Endodermal cell (in vitro differentiated cells): ENCODE data around the gene PANK4. TPM values are rescaled to one million over a fixed set of nuclear protein-coding genes. Genes with fewer than 3 reads are reported as not detected.

Experiments
- DNase-seq: peaks from one replicate; pipeline ENCODE4 v3.0.0-alpha.2; 2017
- H3K27ac ChIP-seq: 2 replicates; pipeline ENCODE4 v1.5.1; 2013; ENCODE audit warnings: mild to moderate bottlenecking, low read depth, low read length, moderate library complexity
- H3K27me3 ChIP-seq: 2 replicates; pipeline ENCODE4 v1.6.1; 2013; ENCODE audit warnings: mild to moderate bottlenecking, low read length, moderate library complexity; ENCODE audit not compliant: insufficient read depth, control insufficient read depth, poor library complexity, severe bottlenecking
- H3K36me3 ChIP-seq: 2 replicates; pipeline ENCODE4 v1.7.0; 2013; ENCODE audit warnings: mild to moderate bottlenecking, low read length, moderate library complexity; ENCODE audit not compliant: control insufficient read depth, insufficient read depth
- H3K4me1 ChIP-seq: one replicate; pipeline ENCODE4 v1.7.0; 2013; ENCODE audit warnings: low read length; ENCODE audit not compliant: control insufficient read depth, insufficient read depth
- H3K4me3 ChIP-seq: 2 replicates; pipeline ENCODE4 v1.5.1; 2013; ENCODE audit warnings: mild to moderate bottlenecking, low read length, moderate library complexity
- H3K9ac ChIP-seq: 2 replicates; pipeline ENCODE4 v1.6.1; 2013; ENCODE audit warnings: mild to moderate bottlenecking, low read length, moderate library complexity; ENCODE audit not compliant: poor library complexity, severe bottlenecking; ENCODE audit errors: extremely low read depth
- H3K9me3 ChIP-seq: 2 replicates; pipeline ENCODE4 v1.6.1; 2013; ENCODE audit warnings: mild to moderate bottlenecking, low read length, moderate library complexity; ENCODE audit not compliant: control insufficient read depth
- H3K27ac Mint-ChIP-seq: 2 replicates; pipeline ENCODE4 v1.8.0; 2020; ENCODE audit warnings: mixed read lengths
- H3K27me3 Mint-ChIP-seq: 2 replicates; pipeline ENCODE4 v1.8.0; 2021; ENCODE audit warnings: mild to moderate bottlenecking, mixed read lengths; ENCODE audit not compliant: insufficient read depth
- H3K36me3 Mint-ChIP-seq: 2 replicates; pipeline ENCODE4 v1.8.0; 2020; ENCODE audit warnings: low read depth, mixed read lengths
- H3K4me1 Mint-ChIP-seq: 2 replicates; pipeline ENCODE4 v1.8.0; 2020; ENCODE audit warnings: mixed read lengths
- H3K4me3 Mint-ChIP-seq: 2 replicates; pipeline ENCODE4 v1.8.0; 2020; ENCODE audit warnings: mild to moderate bottlenecking, moderate library complexity, mixed read lengths
- H3K9me3 Mint-ChIP-seq: 2 replicates; pipeline ENCODE4 v1.8.0; 2020; ENCODE audit warnings: mild to moderate bottlenecking, mixed read lengths
- WGBS, 2 experiments: methylation state at CpG; one replicate each; pipeline versions ENCODE4 v1.1.5 to v1.1.7; 2013; ENCODE audit warnings: missing lambda C conversion rate in 2 of 2, mixed read lengths in 1 of 2; ENCODE audit not compliant: insufficient coverage in 1 of 2, insufficient read length in 1 of 2; 5-methylcytosine and 5-hydroxymethylcytosine counted together
- total RNA-seq, 2 donors: library from RNA; stranded (reverse); fragmentation: NEBNext Ultra II Directional in 1 of 2; extraction: Animal tissue kit (Norgen Biotek cat#: 25700) in 1 of 2; gene quantifications; 2 replicates in 1 of 2; 3 replicates in 1 of 2; pipeline ENCODE4 v1.2.1, GENCODE V29; 2021
- TF ChIP-seq, protein P1 (sequence below): fragments of 200-600 bp; sonication (generic); conservative IDR thresholded peaks from 2 replicates; pipeline ENCODE4 v1.5.0; 2021; ENCODE audit warnings: antibody characterized with exemption, mild to moderate bottlenecking

Gene PANK4
- total RNA-seq, 2 donors from 2014 or later = 45.6 to 49.5 TPM

DNA sequence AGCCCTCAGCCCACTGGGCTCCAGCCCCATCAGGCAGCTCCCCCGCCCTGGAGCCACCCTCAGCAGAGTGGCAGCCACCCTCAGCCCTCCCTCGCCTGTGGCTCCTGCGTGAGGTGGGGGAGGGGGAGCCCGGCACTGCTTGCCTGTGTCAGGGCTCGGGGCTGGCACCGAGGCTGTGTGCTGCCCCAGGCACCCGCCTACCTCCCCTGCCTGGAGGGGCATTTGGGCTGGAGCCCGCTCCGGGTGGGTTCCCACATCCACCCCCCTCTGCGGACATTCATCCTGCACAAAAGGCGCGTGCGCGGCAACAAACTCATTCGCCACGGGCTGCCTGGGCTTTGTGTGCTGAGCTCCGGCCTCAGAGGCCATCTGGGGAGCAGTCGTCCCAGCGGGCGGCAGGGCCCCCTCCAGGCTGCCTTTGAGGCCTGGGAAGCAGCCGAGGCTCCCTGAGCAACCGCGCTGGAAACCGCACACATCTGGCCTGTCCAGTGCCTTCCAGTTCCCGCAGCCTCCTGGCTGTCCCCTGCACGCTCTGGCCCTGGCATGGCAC, 17.2 kb upstream of the PANK4 start:
- H3K4me3 ChIP-seq = no peak overlapping the region
- no peaks in the 10 kb centered on the region for H3K36me3 ChIP-seq
- H3K9me3 ChIP-seq = no peaks in the 10 kb centered on the region
- H3K9ac ChIP-seq = no peak overlapping the region
- no peaks in the 10 kb centered on the region for H3K4me1 Mint-ChIP-seq
- no peaks in the 10 kb centered on the region for H3K4me1 ChIP-seq
- H3K27me3 Mint-ChIP-seq = peaks cover 20% of the 10 kb centered on the region
- no peak for DNase-seq
- no peaks in the 10 kb centered on the region for H3K36me3 Mint-ChIP-seq
- TF ChIP-seq, protein P1, sequence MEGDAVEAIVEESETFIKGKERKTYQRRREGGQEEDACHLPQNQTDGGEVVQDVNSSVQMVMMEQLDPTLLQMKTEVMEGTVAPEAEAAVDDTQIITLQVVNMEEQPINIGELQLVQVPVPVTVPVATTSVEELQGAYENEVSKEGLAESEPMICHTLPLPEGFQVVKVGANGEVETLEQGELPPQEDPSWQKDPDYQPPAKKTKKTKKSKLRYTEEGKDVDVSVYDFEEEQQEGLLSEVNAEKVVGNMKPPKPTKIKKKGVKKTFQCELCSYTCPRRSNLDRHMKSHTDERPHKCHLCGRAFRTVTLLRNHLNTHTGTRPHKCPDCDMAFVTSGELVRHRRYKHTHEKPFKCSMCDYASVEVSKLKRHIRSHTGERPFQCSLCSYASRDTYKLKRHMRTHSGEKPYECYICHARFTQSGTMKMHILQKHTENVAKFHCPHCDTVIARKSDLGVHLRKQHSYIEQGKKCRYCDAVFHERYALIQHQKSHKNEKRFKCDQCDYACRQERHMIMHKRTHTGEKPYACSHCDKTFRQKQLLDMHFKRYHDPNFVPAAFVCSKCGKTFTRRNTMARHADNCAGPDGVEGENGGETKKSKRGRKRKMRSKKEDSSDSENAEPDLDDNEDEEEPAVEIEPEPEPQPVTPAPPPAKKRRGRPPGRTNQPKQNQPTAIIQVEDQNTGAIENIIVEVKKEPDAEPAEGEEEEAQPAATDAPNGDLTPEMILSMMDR = no peak
- peak overlapping the region; percentile 94 for H3K27ac ChIP-seq
- H3K4me3 Mint-ChIP-seq = no peak overlapping the region
- H3K9me3 Mint-ChIP-seq = no peaks in the 10 kb centered on the region
- peaks cover 13% of the 10 kb centered on the region for H3K27me3 ChIP-seq
- 57 to 63% methylated on average over 6 to 26 of the region's 26 CpGs for WGBS, 2 experiments
- H3K27ac Mint-ChIP-seq = no peak overlapping the region

DNA sequence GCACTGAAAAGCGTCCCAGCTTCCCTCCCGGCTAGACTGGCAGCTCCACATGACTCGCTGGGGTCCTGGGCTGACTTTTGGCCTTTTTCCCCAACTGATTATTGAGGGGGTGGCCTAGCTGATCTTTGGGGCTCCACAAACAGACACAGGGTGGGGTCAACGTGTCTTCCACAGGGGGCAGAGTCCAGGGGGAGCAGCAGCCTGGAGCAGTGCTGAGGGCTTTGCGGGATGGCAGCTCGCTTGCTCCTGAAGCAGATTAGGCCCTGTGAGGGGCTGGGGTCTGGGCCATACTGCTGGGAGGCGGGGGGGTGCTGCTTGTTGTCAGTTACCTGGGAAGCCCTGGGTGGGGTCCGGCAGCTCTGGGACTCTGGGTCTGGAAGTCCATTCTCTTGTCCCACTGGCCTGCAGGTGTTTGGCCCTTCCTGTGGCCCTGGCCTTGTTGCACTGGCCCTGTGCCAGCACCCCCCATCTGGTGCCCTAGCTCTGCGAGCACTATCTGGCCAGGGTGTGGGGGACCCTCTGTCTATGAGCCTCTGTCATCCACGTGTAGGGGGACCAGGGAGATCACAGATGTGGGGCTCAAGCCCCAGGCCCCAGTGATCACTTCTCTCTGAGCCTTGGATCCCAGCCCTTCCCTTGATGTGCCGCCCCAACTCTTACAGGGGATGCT, 16.0 kb upstream of the PANK4 start:
- Histone ChIP-seq H3K4me3 (no peak overlapping the region), H3K27me3 (peaks cover 23% of the 10 kb centered on the region), H3K9ac (no peak overlapping the region), H3K36me3 (no peaks in the 10 kb centered on the region), H3K9me3 (no peaks in the 10 kb centered on the region), H3K27ac (peak overlapping the region; percentile 94), H3K4me1 (no peaks in the 10 kb centered on the region)
- H3K4me3 Mint-ChIP-seq = no peak overlapping the region
- H3K27ac Mint-ChIP-seq = no peak overlapping the region
- H3K9me3 Mint-ChIP-seq = no peaks in the 10 kb centered on the region
- no peak for DNase-seq
- 88 to 90% methylated on average over 10 to 11 of the region's 11 CpGs for WGBS, 2 experiments
- H3K27me3 Mint-ChIP-seq = peaks cover 29% of the 10 kb centered on the region
- H3K4me1 Mint-ChIP-seq = no peaks in the 10 kb centered on the region
- no peaks in the 10 kb centered on the region for H3K36me3 Mint-ChIP-seq
- TF ChIP-seq, protein P1 = no peak

DNA sequence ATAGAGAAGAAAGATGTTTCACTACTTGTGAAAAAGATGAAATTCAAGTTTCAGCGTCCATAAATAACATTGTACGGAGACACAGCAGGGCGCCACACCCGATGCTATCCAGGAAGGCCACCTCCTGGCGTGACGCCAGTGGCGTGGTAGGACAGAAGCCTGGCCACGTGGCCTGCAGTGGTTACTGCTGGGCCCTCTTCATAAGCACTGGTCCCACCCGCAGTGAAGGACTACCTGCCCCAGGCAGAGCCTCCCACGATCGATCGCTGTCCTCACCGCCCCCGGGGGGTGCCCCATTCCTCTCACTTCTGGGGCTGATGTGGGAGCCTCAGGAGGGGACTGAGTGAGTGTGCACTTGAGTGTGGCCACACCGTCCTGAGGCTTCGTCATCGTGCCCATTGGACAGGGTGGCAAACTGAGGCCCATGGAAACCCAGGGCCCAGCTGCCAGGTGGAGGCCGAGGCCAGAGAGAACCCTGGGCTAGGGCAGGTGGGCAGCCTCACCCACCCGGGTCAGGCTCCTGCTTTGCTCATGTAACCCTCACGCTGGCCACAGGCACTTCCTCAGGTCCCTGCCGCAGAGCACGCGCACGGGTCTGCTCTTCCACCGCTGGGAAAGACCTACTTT, 15.3 kb upstream of the PANK4 start:
- DNase-seq = no peak
- H3K4me1 ChIP-seq = no peaks in the 10 kb centered on the region

More for the DNA sequence above, 15.3 kb upstream of the PANK4 start:
- Histone ChIP-seq H3K27ac (no peak overlapping the region), H3K27me3 (peaks cover 23% of the 10 kb centered on the region), H3K36me3 (no peaks in the 10 kb centered on the region), H3K4me3 (no peak overlapping the region), H3K9me3 (no peaks in the 10 kb centered on the region), H3K9ac (no peak overlapping the region)
- peaks cover 34% of the 10 kb centered on the region for H3K27me3 Mint-ChIP-seq
- no peaks in the 10 kb centered on the region for H3K9me3 Mint-ChIP-seq
- TF ChIP-seq, protein P1 = no peak
- H3K27ac Mint-ChIP-seq = no peak overlapping the region
- H3K36me3 Mint-ChIP-seq = no peaks in the 10 kb centered on the region
- H3K4me1 Mint-ChIP-seq = no peaks in the 10 kb centered on the region
- no peak overlapping the region for H3K4me3 Mint-ChIP-seq
- WGBS, 2 experiments = 93 to 95% methylated on average over 22 to 25 of the region's 25 CpGs
